Mammary epithelial cell (primary cell): Measurements from ENCODE around the gene PRSS58.

ENCODE experiments used
- EZH2 ChIP-seq: IDR thresholded peaks from 2 replicates; pipeline ENCODE4 v1.6.1; 2012; ENCODE audit warnings: low read length, inconsistent platforms, borderline replicate concordance
- TF ChIP-seq, protein P1 (sequence below), 2 donors: IDR thresholded peaks in 1 of 2; conservative IDR thresholded peaks in 1 of 2; 2 replicates each; pipeline ENCODE4 v1.5.1; 2011 to 2012; ENCODE audit warnings: inconsistent platforms in 2 of 2, low read length in 2 of 2, mild to moderate bottlenecking in 2 of 2, control low read depth in 1 of 2, low read depth in 1 of 2; ENCODE audit not compliant: insufficient read depth in 1 of 2; ENCODE audit errors: extremely low read depth in 1 of 2

DNA sequence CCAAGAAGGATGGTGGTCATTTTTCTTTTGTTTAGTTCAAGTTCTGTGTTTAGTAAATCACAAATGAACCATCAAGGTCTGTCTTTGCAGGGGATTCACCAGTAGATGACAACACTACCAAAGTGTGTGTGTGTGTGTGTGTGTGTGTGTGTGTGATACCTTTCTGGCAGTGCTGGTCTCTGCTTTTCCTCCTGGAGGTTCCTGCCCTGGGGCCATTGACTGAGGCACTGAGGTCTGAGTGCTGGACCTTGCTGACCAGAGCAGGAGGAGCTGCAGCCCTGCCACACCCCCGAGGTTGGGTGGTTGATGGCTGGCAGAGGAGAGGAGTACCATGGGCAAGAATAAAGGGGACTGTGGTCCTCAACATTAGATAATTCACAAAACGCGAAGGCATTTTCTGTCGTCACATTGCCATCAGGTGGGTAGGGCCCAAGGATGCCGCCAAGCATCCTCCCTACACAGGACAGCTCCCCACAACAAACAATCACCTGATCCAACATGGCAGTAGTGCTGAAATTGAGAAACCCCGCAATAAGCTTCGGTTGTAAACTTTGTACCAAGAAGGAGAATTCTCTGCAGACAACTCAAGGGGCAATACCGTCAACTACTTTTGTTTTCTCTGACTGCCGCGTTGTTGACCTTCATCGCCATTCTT, 49.5 kb upstream of the PRSS58 start:
- TF ChIP-seq, protein P1, sequence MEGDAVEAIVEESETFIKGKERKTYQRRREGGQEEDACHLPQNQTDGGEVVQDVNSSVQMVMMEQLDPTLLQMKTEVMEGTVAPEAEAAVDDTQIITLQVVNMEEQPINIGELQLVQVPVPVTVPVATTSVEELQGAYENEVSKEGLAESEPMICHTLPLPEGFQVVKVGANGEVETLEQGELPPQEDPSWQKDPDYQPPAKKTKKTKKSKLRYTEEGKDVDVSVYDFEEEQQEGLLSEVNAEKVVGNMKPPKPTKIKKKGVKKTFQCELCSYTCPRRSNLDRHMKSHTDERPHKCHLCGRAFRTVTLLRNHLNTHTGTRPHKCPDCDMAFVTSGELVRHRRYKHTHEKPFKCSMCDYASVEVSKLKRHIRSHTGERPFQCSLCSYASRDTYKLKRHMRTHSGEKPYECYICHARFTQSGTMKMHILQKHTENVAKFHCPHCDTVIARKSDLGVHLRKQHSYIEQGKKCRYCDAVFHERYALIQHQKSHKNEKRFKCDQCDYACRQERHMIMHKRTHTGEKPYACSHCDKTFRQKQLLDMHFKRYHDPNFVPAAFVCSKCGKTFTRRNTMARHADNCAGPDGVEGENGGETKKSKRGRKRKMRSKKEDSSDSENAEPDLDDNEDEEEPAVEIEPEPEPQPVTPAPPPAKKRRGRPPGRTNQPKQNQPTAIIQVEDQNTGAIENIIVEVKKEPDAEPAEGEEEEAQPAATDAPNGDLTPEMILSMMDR (conservative IDR thresholded peaks at IDR 0.05 in 1 of 2, IDR thresholded peaks at IDR 0.05 in 1 of 2; ENCODE audit: extremely low read depth in 1 of 2, insufficient read depth in 1 of 2, low read depth in 1 of 2, low read length in 2 of 2): no peak
- no peak for TF ChIP-seq EZH2
